ENCODE results near the gene AUTS2.

- TF ChIP-seq CTCF (IDR thresholded peaks at IDR 0.05) (no peak), POLR2A (IDR thresholded peaks at IDR 0.05) (no peak)
Observed at GRCh38 chr7:69811476-69812308, 213.4 kb downstream of the AUTS2 start.
